Stimulated activated CD8-positive, alpha-beta memory T cell treated with anti-CD3 and anti-CD28 coated beads, Interleukin-4, amount 100 ng/mL, for 48 hours (primary cell): ENCODE results near the gene ZFC3H1.
"Not testable (repeated sequence)": the region's sequence is repeated elsewhere in the genome, so short reads cannot be mapped to it uniquely, and the experiment has no call there.

Experiments
- DNase-seq: peaks from one replicate; pipeline ENCODE4 v3.0.0-alpha.2; 2020

ZFC3H1 gene

DNA sequence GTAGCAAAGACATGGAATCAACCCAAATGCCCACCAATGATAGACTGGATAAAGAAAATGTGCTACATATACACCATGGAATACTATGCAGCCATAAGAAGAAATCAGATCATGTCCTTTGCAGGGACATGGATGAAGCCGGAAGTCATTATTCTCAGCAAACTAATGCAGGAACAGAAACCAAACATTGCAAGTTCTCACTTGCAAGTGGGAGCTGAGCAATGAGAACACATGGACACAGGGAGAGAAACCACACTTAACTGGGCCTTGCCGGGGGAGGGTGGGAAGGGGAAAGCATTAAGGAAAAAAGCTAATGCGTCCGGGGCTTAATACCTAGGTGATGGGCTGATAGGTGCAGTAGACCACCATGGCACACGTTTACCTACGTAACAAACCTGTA is 93.8 kb downstream of the ZFC3H1 start:
- DNase-seq: not testable (repeated sequence)

DNA sequence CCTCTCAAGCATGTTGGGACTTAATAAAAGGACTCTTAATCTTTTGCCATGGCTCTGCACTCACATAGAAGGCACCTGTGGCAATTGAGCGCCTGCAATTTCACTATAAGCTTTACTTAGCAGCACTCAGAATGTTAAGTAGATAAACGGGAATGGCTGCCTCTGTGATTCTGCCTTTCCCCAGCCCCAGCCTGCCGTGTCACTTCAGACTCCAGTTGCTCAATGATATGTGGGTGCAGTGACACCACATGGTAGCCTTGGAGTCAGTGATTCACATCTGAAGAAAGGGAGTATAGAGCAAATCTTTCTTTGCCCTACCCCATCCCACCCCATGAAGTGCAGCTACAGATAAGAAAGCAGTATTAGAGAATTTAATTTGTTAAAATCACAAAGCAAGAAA is 96.1 kb downstream of the ZFC3H1 start:
- no peak for DNase-seq

DNA sequence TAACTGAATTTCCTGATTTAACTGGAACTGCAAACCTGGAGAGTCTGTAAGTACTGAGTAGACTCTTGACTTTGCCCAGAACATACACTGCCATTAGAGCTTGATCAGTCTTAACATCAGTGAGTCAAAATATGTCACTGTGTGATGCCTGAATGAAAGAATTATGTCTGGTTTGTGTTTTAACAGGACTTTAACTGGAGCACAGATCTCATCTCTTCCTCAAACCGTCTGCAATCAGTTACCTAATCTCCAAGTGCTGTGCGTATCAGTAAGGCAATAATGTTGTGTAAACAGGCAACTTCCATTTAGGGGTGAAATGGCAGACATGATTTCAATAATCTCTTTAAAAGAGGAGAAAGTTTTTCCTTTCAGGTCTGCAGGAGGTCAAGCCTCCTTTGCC is 97.0 kb downstream of the ZFC3H1 start:
- DNase-seq: no peak

DNA sequence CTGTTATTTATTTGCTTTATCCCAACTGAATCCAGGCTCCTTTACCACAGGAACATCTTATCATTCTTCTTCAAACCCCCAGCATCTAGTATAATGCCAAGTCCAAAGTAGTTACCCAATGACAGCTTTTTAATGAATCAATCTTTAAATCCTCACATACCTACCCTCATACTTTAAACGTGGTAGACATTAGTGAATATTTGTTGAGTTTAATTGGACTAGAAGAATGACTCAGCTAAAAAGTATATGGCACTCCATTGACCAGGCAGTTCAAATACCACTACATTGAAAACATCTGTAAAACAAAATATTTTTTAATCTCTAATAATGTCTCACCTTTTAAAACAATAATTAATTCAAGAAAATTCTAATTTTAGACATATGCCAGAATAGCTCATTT is 98.1 kb downstream of the ZFC3H1 start:
- no peak for DNase-seq

DNA sequence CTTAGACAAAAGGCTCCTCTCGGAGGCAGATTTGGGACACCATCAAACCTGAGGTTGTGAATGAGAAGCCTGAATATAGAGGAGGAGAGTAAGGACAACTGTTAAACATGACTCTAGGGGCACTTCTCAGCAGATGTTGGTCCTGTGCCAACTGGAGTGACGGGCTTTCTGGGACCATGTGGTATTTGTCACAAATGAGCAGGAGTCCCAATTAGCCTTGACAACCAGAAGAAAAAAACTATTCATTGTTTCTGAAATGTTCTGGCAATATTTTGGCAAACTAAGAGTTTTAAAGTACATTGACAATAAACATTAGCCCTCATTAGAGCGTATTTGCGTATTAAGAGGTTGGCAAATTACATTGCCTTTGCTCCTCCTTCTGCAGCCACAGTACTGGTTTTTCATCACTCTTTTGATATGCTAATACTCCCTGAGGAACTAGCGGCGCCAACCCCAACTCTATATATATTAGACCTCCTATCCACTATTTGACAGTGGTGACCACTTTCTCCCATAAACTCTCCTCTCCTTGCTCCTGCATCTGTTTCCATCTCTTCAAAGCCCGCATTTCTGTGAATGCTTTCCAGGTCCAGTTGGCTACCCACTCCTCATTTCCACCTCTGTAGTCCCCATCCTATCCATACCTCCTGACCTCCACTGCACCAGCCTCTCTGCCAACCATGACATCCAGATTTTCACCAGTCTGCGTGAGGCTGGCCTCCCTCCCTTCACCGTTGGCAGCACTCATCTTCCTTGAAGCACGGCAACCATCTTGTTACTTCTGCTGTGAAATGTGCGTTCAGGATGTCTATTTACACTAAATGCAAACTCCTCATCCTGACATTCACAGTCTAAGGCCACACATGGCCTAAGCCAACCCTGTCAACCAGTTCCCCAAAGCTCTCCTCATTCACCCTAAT is 100.7 kb downstream of the ZFC3H1 start:
- no peak for DNase-seq
